GM21786 (cell line): Measurements from ENCODE around the gene GABARAP.

Experiments
- ATAC-seq: cut with Tn5 transposase; IDR thresholded peaks from one replicate; pipeline ENCODE4 v1.9.1; 2021; ENCODE audit not compliant: unreplicated experiment

GABARAP gene

DNA sequence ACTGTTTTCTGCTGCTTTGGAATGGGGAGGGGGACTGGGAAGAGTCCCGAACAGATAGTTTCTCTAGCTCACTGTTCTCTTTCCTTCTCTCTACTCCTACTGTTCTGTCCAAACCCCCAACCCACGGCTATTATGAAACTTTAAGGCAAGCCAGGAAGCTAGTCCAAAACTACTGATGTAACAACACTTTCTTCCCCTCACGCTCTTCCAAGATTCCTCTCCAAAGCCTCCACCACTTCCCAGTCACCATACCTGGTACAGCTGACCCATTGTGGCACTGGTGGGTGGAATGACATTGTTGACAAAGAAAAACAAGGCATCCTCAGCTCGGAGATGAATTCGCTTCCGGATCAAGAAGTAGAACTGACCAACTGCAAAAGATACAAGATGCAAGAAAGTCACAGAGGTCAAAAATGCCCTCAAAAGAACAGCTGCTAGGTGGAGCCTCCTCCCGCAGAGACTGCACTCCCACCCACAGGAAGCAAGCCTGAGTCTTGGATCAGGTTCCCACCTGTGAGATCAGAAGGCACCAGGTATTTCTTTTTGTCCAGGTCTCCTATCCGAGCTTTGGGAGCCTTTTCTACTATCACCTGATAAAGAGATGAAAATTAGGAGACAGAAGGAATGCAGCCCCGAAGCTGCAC is 1.0 kb downstream of the GABARAP start:
- no peak for ATAC-seq

DNA sequence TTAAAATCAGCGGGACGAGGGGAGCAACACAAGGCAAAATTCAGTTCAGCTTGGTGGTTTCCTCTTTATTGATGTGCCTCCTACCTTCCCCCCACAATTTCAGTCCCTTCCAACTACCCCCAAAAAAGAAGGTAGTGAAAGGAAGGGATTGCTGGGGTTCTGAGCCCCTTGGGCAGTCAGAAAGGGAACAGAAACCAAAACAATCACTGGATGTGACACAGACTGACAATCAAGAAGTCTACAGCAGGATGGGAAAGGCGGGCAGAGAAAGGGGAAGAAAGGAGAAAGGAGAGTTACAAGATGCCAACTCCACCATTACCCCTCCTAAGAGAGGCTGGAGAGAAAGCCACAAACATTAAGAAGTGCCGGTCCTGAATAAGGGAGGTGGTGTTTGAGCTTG is 1.9 kb downstream of the GABARAP start:
- no peak for ATAC-seq

DNA sequence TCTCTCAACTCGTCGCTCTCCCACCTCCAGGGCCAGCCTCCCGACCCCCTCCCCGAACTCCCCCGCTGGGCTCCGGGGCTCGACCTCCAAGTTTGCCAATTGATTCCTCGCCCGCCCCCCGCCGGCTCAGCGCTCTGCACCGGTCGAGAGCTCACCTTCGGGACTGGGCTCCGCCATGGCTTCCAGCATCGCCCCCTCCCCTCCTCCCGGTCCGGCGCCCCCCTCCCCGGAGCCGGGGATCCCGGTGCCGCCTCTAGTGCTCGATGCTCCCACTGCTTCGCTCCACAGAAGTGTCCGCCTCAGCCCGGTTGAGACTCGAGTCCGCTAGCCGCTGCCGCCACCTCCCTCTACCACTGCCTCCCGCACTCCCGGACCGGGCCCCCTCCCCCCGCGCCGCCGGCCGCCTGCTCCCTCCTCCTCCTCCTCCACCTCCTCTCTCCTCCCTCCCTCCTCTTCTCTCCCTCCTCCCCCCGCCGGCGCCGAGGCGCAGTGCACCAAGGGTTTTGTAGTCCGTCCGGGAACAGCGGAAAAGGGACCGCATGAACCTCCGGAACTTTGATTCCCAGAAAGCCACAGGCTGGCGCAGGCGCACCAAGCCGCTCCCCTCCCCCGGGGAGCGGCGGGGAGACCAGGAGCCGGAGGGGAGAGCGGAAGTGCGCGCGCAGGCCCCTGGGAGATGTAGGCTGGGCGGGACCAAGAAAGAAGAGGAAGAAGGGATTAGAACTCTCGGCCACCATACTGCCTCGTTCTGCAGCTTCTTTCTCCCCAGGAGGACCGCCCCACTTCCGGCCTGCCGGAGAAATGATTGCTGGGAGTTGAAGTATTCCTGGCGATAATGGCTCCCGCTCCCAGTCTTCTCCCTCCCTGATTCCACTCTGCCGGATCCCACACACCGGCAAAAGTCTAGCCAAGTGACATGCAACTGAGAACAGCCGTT is 2.9 kb downstream of the GABARAP start, which contains the start of gene PHF23:
Gene PHF23, minus strand, starts transcription at position 367 of the 937 bp plus-strand sequence. Its CDS starts 178 bp downstream, at position 189.
- ATAC-seq: peak; percentile 55

DNA sequence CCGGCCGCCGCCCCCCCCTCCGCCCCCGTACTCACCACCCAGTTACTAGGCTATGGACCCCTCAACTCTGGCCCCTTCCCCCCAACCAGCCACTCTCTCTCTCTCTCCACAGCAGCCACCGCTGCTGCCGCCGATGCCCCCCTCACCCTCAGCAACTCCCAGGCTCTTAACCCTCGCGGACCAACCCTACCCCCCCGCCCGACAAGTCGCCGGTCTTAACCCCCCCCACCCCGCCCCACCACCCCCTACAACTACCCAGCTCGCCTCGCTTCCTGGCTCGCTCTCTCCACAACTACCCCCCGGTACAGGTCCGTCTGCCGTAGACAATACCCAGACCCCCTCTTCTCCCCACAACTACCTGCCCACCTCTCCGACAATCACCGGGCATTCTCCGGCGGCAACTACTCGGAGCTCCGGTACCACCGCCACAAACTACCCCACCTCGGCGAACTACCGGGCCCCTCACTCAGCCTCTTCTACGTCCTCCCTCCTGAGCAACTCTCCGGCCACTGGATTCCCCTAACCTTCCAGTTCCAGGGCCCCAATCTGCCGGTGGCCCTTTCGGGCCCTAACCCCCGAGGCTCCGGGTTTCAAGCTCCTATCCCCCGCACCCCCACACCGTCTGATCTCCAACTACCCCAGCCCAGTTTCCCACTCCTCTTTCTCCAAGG is 3.7 kb downstream of the GABARAP start:
- ATAC-seq: no peak

DNA sequence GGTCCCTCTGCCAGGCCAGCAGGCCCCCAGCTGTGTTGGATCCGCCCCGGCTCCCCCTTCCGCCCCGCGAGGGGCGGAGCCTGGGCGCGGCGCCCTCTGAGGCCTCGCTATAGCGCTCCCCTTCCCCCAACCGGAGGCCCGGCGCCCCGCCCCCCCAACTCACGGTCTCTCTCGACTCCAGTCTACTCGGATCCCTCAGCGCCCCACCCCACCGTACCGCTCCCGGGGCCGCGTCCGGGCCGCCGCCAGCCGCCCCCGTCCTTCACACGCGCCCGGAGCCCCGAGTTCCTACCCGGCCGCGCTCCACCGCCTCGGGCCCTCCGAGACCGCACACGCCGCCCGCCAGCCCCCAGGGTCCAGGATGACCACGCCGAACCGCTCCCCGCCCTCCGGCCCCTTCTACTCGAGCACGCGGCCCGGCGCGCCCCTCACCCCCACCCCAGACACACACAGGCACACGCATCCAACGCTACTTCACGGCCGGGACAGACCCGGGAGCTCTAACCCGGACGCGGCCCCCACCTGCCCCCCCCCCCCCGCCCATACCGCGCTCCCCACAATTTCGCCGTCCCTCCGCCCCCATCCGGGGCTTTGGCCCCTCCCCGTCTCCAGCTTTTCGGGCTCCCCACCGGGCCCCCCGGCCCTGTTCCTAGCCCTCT is 4.4 kb downstream of the GABARAP start:
- ATAC-seq: no peak

DNA sequence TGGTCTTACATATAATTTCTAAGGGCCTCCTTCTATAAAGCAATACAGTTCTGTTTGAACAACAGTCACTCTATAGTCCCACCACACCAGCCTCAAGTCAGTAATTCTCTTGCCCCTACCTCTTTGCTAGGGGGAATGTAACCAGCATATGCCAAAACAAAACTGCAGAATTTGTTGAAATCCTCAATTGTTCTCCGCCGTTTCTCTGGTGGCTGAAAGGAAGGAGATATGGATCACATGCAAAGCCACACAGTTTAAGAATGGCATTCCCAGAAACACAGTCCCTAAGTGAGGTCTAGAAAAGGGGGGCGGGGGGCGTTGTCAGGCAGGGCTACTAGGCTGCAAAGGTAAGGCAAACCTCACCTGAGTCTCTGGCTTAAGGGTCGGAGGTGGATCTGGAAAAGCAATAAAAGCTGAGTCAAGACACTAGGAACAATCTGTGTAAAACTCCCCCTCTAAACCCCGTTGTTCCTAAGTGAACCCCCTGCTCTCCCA is 4.9 kb downstream of the GABARAP start:
- no peak for ATAC-seq

DNA sequence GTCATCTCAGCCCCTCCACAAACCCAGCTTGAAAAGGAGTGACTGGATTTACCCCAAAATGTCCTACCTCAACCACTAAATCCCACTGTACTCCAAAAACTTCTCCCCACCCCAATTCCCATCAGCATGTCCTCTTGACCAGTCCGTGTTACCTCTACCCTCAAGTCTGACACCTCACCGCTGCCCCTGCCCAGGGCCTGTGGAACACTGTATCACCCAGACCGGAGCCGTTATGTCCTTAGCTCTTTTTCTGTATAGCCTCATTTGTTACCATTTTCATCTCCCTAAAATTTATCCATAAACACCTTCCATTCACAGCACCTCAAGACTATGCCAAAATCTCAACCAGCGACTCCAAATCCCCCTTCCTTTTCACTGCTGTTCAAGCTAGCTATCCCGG is 5.4 kb downstream of the GABARAP start:
- ATAC-seq: no peak

DNA sequence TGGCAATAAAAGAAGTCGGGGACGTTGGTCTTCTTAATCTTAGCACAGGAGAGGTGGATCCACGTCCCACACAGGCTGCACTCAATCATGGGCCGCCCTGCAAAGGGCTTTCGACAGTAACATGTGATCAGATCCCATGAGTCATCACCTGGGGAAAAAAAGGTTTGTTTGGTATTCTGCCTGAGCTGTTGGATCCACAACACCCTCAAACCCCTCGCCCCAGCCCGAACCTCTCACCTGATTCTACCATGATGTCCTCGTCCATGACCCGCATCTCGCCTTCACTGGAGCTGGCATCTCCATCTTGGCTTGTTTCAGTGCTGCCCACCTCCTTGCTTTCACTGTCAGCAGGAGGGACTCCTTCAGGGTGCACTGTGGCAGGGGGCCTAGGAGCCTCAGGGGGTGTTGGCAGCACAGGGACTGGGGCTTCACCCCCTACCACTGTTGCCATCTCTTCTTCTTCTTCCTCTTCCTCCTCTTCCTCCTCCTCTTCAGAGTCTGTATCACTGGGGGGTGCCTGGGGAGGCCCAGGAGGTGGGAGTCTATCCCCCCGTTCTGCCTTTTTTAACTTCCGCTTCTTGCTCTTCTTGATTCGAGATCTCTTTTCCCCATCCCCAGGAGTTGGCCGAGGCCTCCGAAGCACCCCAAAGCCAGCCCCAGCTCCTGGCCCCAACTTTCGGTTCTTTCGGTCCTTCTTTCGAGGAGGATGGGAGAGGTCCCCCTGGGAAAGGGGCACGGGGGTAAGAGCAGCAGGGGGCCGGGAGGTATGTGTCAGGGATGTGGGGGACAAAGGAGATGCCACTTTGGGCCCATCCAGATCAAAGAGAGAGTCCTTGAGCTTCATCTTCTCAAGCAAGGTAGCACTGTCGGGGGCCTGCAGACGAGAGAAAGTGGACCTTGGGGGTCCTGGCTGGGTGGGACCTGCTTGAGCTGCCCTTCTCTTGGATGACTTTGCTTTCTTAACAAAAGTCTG is 6.3 kb downstream of the GABARAP start:
- no peak for ATAC-seq

DNA sequence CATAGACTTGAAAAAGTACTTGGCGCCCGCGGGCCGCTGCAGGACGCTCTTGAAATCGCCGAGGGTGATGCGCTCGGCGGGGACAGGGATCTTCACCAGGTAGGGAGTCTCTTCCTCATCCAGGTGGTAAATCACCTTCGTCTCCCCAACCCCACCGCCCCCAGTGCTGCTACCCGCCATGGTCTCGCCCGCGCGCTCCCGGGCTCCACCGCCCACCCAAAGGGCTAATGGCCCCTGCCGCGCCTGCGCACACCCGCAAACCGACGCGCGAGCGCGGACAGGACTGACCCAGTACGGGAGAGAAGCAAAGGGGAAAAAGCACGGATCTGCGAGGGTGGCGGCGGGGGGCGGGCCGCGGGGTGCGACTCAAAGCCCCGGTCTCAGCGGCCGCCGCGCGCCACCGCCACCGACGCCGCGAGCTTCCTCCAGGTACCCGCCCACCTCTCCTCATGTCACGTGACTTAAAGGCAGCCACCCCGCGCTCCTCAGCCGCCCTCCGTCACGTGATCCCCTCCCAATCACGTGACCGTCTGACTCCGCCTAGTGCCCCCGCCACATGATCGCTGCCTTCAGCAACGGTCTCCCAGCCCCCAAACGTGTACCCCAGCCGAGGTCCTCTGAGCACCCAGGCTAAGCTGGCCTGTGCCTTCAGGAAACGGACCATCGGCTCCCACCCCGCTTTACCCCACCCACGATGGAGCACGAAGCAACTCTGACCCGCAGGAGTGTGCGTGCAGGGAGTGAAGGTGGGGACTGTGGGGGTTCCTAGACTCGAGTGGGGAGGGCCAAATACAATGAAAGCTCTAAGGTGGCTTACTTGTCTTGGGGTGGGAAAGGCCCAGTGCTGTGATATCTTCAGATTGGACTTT is 7.9 kb downstream of the GABARAP start, which contains the start of gene DVL2:
Gene DVL2, minus strand, starts transcription at position 435 of the 869 bp plus-strand sequence. Its CDS starts 255 bp downstream, at position 180.
- peak; percentile 46 for ATAC-seq

DNA sequence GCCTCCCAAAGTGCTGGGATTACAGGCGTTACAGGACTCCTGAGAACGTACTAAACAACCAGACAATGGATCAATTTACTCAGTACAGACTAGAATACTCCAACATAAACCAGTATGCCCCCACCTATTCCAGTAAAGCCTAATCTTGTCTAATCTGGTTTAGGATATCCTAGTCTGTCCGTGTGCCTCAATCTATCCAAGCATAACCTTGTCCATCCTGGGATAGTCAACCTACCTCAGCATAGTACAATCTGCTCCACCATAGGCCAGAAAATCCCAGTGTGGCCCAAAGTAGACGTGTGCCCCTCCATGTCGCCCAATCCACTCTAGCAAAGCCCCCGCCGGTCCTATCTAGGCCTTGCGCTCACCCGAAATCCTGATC is 8.6 kb downstream of the GABARAP start:
- ATAC-seq: no peak

DNA sequence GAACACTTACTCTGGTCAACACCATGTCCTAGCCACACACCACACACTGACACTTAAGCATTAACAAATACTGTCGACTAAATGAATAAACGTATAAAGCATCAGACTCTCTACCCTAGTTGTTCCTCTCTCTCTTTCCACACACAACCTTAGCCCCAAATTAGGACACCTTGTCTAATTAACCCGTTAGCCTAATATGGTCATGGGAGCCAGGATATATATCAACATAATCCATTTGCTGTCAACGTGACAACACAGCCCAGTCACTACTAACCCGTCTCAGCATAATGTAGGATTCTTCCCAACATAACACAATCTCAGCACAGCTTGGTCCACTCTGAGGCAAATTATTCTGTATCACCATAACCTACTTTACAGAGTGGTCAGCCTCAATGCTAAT is 10.1 kb downstream of the GABARAP start:
- ATAC-seq: no peak

DNA sequence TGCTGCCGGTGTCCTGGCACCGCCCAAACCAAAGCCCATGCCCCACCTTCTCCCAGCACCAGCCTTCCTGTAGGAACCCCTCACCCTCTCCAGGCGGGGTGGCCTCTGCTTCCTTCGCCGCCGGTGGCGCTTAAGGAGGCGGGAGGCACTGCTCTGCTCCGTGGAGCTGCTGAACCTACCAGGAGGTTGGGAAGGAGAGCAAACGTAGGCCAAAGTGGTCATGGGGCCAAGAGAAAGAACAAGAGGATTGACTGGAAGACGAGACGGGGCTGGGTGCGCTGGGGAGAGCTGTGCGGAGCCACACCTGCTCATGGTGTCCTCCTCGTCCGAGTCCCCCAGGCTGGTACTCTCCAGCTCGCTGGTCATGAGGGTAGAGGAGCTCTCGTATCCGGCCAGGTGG is 12.7 kb downstream of the GABARAP start:
- no peak for ATAC-seq

DNA sequence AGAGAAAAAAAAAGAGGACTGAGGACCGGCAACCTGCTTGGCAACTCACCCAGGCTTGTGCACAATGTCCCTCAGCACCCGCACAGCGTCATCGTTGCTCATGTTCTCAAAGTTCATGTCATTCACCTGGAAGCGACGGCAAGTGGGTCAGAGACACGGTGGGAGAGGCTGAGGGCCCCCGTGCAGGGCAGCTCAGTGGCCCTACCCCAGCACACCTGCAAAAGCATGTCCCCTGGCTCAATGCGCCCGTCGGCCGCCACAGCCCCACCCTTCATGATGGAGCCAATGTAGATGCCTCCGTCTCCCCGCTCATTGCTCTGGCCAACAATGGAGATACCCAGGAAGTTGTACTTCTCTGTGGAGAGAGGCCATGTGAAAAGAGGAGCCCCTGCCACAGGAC is 13.3 kb downstream of the GABARAP start:
- ATAC-seq: no peak

DNA sequence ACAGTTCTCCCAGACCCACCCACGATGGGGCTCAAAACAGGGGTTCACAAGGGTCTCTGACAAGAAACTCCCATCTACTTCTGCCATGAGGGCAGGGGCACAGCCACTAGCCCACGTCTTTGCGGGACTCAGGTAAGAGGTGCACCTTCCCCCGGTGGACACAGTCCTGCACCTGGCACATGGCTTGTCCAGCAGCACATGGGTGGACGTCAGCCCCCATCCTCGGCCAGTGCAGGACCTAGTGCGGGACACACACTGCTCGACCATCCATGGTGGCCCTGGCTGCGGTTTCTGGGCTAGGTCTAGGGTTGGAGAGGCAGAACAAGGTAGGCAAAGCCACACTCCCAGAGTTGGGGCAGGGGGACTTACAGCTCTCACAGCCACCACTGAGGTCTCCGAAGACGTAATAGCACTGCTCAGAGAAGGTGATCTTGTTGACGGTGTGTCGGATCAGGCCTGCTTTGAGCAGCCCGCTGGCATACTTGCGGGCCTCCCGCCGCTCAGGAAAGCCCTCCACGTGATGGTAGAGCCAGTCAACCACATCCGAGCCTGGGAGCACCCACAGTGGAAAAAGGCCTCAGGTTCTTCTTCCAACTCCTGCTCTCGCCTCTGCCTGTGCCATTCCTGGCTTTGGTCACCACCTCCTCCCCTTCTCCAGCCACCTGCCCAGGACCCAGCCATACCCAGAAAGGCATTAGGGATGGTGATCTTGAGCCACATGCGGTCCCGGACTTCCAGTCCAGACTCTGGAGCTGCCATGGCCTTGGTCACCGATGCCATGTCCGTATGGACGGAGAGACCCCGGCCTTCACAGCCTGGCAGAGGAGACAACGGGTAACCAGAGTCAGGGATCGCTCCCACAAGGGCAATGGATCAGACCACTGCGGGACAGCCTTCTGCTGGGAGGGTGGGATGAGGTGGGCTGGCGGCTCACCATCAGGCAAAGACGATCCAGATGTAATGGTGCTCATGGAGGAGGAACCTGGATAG is 15.2 kb downstream of the GABARAP start:
- ATAC-seq: no peak

DNA sequence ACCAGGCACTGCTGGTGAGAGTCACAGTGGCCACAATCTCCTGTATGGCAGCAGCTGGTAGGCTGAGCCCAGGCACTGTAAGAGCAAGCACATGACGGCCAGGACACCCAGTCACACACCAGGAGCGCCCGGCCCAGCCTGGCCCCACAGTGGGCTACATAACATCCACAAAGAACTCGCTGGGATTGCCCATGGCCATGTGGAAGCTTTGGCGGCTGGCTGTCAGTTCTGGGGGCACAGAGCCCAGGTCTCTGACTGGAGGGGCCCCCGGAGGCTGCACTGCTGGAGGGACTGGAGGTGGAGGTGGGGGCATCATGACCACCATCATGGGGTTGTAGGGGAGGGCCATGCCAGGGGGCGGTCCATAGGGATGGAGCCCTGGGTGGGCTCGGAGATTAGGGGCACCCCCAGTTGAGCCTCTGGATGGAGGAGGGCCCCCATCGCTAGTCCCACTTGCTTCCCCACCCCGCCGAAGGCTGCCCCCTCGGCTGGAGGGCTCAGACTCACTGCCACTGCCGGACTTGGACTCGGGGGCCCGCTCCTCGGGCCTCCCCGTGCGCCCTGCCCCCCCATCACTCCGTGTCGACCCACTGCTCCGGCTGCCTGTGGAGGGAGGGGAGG is 16.4 kb downstream of the GABARAP start:
- ATAC-seq: no peak

DNA sequence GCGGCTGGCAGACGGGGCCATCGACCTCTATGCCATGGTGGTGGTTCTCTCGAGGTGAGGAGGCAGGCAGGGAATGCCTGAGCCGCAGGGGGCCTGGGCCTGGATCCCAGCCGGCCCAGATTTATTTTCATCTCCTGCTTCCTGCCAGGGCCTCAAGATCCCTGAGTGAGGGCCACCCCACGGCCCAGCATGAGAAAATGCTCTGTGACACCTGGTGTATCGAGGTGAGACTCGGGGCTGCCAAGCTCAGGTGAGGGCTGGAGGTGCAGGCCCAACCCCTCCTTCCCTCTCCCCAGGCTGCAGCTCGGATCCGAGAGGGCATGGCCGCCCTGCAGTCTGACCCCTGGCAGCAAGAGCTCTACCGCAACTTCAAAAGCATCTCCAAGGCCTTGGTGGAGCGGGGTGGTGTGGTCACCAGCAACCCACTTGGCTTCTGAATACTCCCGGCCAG is 17.6 kb downstream of the GABARAP start:
- ATAC-seq: no peak

DNA sequence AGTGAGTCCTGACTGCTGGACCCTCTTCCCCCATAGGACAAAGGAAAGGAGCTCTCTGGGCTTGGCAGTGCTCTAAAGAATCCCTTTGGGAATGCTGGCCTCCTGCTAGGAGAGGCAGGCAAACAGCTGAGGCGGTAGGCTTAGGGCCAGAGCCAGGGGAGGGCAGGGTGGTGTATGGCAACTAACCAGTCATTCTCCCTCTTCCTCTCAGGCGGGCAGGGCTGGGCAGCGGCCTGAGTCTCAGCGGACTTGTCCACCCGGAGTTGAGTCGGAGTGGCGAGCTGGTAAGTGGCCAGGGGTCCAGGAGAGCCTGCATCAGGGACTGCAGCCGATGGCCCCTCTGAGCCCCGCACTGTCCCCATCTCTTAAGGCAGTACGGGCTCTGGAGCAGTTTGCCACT is 18.1 kb downstream of the GABARAP start:
- ATAC-seq: no peak
